Left kidney (tissue), 2 donors: Measurements from ENCODE around the gene POLR3GL. TPM values are rescaled to one million over a fixed set of nuclear protein-coding genes. Genes with fewer than 3 reads are reported as not detected.

Source experiments
- DNase-seq: peaks from one replicate; pipeline ENCODE4 v3.0.0-alpha.2; 2013
- polyA plus RNA-seq: library from polyadenylated mRNA; unstranded; fragments of 120-200 nt; gene quantifications from one replicate; pipeline ENCODE4 v1.2.1, GENCODE V29; 2013; ENCODE audit not compliant: insufficient read length

POLR3GL gene
- polyA plus RNA-seq, 1 donor: 33.4 TPM

DNA sequence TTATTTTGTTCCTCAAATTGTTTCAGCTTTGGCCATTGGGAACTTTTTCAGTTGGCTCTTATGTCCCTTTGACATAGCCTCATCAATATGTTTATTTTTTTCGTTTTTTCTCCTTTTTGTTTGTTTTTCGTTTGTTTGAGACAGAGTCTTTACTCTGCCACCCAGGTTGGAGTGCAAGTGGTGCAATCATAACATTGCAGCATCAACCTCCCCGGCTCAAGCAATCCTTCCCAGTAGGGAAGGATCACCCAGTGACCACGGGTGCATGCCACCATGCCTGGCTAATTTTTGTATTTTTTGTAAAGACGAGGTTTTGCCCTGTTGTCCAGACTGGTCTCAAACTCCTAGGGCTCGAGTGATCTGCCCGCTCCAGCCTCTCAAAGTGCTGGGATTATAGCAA lies 8.1 kb downstream of the POLR3GL start:
- no peak for DNase-seq

DNA sequence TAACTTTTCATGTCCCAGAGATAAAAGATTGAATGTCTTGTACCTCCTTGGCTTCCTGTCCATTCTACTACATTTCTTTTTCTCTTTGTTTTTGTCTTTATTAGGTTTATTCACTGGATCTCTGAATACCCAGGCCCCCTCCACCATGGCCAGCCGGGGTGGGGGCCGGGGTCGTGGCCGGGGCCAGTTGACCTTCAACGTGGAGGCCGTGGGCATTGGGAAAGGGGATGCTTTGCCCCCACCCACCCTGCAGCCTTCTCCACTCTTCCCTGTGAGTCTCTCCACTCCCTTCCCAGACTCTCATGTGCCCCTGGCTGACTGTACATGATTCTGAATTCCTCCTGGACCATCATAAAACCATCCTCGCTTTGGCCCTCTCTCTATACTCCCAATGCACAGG lies 10.2 kb downstream of the POLR3GL start:
- DNase-seq: no peak

GRCh38 chr1:145975216-145975615 lies 10.7 kb downstream of the POLR3GL start:
- no peak for DNase-seq

DNA sequence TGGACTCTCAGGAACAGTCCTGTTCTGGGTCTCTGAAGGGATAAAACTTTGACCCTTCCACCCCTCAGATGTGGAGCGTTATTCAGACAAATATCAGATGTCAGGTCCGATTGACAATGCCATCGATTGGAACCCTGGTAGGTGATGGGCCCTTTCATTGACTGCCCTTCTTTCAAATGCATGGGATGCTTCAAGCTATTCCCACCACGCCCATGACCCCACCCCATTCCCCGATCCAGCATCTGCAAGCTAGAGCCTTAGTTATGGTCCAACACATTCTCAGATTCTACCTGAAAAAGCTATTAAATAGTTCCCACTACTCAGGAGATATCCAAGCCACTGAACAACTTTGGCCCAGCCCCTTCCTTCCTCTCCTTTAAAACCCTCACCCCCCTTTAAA lies 12.5 kb downstream of the POLR3GL start:
- no peak for DNase-seq

- peak; percentile 82 for DNase-seq
Measured at GRCh38 chr1:145977486-145978470, 13.3 kb downstream of the POLR3GL start.

DNA sequence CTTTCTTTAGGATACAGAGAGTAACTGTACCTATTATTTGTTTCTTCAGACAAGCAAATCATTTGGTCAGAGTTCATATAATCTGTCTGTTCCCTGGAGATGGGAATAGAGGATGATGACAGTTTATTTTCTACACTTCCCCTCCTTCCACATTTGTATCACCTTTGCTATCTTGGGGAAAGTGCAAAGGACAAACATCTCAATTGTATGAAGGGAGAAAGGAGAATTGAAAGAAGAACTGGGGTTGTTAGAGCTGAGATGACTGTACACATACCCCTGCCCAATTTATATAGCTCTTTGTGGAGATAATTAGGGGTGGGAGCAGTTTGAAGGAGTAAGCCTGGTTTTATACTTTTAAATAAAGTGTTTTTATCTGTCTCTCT lies 14.0 kb downstream of the POLR3GL start:
- no peak for DNase-seq

GRCh38 chr1:145978854-145979745 lies 14.6 kb downstream of the POLR3GL start:
- peak; percentile 98 for DNase-seq

DNA sequence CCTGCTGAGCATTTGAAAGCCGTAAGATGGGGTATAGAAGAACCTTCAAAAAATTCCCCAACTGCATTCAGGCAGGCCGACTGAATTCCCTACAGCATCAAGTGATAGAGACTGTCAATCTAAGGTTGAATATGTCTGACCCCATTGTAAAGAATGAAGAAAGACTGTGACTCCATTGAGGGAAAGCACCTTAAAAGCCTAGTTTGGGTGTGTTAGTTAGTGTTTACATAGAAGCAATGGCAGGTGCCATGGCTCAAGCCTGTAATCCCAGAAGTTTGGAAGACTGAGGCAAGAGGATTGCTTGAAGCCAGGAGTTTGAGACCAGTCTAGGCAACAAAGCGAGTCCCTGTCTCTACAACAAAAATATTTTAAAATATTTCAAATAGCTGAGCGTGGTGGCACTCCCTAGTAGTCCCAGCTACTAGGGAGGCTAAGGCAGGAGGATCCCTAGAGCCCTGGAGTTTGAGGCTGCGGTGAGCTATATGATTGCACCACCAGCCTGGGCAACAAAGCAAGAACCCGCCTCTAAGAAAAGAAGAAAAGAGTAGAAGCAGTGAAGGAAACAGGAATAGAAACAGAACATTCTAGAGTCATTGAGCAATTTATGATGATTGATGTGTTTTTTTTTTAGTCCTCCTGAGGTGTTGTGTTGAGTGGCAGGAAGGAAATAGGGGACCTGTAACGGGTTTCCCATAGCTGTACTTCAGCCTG lies 15.4 kb downstream of the POLR3GL start:
- DNase-seq: no peak

DNA sequence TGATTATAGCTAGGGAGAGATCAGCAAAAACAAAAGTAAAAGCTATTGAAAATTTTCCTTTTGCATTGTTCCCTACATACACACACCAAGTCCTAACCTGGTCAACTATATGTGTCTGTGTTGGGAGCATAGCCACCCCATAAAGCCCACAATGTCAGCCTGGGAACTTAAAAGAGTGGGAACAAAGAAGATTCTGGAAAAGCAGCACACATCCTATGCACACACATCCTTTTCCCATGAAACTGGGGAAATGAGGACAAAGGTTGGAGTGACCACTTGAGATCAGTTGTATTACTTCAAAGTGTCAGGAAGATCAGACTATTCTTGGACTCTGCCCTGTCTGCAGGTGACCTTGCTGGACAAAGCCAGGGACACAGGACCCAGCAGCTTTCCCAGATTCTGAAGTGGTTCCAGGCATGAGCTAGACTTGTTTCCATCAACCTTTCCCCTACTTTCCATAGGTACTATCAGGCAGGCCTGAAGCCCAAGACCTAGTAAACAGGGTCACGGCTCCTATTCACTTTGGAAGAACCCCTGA lies 16.0 kb downstream of the POLR3GL start:
- no peak for DNase-seq

GRCh38 chr1:145982010-145982723 lies 17.7 kb downstream of the POLR3GL start:
- DNase-seq: no peak

GRCh38 chr1:145983206-145983675 lies 18.8 kb downstream of the POLR3GL start:
- DNase-seq: no peak

DNA sequence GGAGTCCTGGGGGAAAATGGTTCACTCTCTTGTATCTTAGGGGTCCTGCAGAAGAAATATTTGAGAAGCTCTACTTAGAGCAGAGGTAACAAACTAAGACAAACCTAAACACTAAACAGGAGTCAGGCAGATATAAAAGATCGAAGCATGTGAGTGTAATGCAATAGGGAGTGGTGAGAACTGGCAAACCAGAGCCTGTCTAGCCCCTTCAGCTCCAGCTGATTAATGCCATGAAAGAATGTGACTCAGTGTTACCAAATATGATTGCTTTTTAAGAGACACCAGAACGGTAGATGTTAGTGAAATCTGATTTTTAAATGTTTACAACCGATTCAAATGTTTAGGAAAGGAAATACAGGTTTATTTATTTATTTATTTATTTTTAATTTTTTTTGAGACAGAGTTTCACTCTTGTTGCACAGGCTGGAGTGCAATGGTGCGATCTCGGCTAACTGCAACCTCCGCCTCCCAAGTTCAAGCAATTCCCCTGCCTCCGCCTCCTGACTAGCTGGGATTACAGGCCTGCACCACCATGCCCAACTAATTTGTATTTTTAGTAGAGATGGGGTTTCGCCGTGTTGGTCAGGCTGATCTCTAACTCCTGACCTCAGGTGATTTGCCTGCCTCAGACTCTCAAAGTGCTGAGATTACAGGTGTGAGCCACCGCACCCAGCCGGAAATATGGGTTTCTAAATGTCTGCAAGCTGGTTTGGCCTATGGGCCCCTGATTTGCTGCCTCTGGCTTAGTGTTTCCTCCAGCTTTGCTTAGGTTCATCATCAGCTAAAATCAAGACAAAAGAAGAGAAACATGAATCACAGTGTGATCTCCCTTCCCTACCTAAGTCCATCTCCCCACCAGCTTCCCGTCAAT lies 19.7 kb downstream of the POLR3GL start:
- DNase-seq: no peak

DNA sequence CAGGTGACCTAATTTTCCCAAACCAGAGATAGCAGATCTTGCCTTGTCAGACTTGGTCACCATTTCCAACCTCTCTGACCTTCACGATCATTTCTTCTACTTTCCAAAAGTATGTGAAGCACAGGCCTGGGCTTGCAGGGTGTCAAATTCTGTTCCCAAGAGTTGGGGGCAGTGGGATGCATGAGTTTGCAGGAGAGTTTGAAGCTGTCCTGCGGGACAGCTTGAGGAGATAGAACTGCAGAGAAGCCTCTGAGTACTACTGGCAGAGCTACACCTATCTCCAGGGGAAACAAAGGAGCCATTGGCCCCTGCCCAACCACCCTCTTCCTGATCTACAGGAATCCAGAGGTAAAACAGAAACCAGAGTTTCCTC lies 20.6 kb downstream of the POLR3GL start:
- DNase-seq: no peak

- DNase-seq: no peak
Measured at GRCh38 chr1:145985502-145986439, 21.3 kb downstream of the POLR3GL start.

GRCh38 chr1:145986551-145986950 lies 22.1 kb downstream of the POLR3GL start:
- no peak for DNase-seq

- DNase-seq: no peak
Measured at GRCh38 chr1:145987926-145988325, 23.4 kb downstream of the POLR3GL start.

DNA sequence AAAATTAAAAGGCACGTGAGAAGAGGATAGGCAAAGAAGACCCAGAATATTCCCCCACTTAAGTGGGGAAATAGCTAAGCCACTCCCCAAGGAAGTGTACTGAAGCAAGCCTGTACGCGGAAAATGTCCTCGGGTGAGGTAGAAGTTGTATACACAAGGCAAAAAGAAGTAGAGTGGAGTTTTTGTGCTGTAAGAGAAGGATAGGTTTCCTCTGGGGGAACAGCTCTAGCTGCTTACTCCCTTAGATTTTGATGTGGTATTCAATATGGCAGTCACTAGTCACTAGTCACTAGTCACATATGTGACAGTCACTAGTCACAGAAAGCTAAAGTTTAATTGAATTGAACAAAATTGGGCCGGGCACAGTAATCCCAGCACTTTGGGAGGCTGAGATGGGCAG lies 24.3 kb downstream of the POLR3GL start:
- no peak for DNase-seq

GRCh38 chr1:145990249-145990855 lies 25.9 kb downstream of the POLR3GL start:
- no peak for DNase-seq
